HUDEP-2 (cell line): ENCODE results near the gene MKS1.

Experiments
- DNase-seq, 76 experiments: peaks; one replicate each; lab custom pipeline; 2025; ENCODE audit not compliant: unreplicated experiment in 76 of 76; lab: John Stamatoyannopoulos, UW

The MKS1 gene

DNA sequence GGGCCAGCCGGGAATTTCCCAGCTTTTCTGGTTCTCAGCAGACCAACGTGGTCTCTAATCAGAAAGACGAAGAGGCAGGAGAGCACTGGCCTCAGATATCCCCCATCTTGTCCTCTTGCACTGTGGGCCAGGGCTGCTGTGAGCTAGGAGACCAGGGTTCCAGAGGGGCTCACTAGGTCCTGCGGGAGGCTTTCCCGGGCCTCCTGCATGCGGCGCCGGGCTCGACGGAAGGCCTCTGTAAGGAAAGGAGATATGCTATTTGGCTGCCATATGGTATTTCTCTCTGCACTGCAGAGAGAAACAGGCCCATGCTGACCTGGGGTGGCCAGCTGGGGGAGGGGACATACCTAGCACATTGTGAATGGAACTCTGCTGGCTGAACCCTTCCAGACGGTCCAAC, 13.1 kb downstream of the MKS1 start:
- no peak for DNase-seq

GRCh38 chr17:58204796-58205195, 14.3 kb downstream of the MKS1 start:
- no peak for DNase-seq

GRCh38 chr17:58202859-58203258, 16.2 kb downstream of the MKS1 start:
- no peak for DNase-seq

DNA sequence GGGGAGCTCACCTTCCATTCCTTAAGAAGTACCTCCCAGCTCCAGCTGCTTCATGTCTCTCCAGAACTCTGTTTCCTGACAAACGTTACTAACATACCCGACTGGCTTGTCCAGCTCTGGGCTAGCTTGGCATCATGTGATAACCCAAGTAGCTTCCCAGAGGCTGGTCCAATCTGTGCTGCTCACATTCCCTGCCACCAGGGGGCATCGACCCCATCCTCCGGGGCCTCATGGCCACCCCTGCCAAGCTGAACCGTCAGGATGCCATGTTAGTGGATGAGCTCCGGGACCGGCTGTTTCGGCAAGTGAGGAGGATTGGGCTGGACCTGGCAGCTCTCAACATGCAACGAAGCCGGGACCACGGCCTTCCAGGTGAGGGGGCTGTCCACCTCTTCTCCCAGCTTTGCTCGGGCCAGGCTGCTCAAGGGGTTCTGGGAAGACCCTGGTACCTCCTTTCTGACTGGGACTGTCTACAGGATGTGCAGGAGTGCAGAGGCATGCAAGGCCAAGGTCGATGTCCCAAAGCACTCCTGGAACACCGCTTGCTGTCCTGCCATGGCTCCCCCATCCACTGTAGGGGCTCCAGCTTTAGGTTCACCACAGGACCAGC, 18.9 kb downstream of the MKS1 start:
- peak in 58 of 76 experiments; percentile 4 to 63 (median 37) for DNase-seq

DNA sequence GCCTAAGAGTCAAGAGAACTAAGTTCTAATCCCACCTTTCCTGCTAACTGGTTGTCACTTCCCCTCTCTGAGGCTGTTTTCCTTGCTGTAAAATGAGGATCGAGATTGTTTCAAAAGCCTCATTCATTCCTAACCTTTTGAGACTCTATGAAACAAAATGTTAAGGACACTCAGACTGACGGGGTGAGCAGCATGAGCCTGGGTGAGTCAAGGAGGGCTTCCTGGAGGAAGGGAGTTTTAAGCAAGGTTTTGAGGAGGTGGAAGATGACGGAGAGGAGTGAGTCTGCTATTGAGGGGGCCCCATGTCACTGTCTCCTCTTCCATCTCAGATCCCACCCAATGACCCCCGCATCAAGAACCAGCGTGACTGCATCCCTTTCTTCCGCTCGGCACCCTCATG, 22.4 kb downstream of the MKS1 start:
- no peak for DNase-seq

DNA sequence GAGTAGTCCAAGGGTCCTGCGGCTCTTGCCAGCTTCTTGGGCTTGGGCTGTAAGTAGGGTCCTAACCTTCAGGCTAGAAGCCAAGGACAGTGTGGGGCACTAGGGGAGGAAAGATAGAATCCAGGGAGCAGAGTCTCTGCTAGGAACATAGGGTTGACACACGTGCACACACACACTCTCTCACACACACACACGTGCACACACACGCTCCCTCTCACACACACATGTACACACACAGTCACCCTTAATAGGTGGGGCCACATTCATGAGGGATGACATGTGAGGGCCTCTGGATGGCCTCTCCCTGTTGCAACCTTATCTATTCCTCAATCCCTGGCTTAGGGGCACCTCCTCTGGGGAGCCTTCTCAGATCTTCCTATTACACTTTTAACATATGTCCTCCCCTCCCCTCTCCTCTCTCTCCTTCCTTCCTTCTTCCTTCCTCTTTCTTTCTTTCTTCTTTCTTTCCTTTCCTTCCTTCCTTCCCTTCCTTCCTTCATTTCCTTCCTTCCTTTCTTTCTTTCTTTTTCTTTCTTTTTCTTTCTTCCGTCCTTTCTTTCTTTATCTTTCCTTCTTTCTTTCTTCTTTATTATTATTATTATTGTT, 23.4 kb downstream of the MKS1 start:
- DNase-seq = peak in 5 of 76 experiments; percentile 5 to 15 (median 9)

- no peak for DNase-seq
These were observed 25.3 kb downstream of the MKS1 start for GRCh38 chr17:58193641-58194255.

DNA sequence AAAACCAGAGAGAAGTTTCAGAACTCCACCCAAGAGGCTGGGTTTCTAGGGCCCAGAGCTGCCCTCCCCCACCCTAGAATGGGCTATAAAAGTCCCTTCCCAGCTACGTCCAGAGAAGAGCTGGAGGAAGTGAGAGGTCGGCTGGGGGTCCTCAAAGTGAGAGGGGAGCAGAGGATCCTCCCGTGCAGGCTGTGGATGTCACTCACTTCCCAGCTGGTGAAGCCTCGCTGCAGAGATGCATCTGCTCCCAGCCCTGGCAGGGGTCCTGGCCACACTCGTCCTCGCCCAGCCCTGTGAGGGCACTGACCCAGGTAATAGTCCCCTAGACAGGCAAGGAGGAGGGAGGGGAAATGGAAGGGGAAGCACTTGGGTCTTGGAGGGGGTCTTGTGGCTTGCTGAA, 26.4 kb downstream of the MKS1 start, which contains the start of gene EPX:
TSS of gene EPX (plus strand) at position 115 of the 400 bp plus-strand sequence. CDS start at position 236, 121 bp downstream.
- no peak for DNase-seq

DNA sequence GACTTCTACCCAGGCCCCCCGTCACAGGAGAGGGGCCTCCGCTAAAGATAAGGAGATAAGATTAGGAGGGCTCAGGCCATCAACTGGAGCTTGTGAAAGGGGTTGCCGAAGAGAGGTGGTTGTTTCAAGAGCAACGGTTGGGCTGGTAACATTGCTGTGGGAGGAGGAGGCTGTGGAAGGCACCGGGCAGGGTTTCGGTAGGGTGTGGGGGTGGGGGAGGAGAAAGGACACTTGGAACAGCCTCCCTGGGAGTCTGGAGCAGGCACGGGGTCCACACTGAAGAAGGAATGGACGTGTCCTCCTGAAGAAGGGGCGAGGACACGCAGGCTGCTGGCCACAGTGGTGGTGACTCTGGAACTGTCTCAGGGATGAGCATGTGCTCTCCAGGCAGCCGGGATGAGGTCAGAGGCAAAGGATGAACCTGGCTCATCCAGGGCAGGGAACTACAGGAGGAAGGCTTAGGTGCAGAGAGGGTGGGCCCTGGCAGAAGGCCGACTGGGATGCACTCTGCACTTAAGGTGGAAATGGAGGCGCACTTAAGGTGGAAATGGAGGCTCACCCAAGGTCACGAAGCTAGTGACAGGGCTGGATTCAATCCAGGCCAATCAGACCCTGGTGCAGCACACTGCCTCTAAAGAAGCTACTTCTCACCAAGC, 27.7 kb downstream of the MKS1 start:
- DNase-seq = peak in 2 of 76 experiments; percentile 16 to 18

DNA sequence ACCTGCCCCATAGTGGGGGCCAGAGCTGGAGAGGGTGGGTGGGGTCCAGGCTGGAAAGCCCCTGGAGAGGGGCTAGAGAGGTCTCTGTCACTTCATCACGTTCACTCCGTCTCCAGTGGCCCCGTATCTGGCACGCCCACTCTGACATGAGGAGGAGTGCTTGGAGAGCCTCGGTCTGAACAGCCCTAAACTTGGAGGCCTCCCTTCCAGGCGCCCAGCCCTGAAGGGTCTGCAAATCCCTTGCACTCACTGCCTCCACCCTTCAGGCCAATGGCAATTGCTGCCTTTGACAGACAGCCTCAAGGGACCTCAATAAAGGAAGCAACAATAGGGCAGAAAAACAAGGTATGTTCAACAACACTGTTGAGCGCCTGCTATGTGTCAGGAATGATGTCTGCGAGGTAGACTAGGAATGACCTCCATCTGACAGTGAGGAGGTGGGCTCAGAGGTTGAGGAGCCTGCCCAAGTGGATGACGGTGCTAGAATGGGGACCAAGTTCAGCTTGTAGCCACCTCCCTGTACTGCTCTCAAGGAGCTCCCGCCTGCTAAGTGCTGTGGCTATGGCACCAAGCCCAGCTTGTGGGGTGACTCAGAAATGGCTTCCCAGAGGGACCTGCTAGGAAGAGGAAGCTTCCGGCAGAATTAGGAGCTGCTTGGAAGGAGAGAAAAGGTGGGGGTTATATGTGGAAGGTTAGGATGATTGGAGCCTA, 29.5 kb downstream of the MKS1 start:
- DNase-seq = peak in 68 of 76 experiments; percentile 6 to 86 (median 60)

- DNase-seq = no peak
These were observed 31.4 kb downstream of the MKS1 start for GRCh38 chr17:58187675-58188074.

DNA sequence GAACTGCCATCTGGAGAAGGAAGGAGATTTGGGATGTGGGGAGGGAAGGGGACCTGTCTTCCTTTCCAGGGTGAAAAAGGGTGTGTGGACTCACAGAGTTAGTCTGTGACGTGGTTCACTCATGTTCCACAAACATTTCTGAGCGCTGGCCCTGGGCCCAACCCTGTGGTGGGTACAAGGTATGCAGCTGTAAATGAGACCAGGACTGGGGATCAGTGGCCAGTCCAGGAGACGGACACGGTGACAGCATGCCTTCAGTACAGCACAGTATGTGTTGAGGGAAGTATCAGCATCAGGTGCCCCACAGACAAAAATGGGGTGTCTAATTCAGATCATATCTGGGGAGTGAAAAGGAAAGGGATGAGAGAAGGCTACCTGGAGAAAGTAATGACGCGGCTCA, 32.0 kb downstream of the MKS1 start:
- DNase-seq = no peak

DNA sequence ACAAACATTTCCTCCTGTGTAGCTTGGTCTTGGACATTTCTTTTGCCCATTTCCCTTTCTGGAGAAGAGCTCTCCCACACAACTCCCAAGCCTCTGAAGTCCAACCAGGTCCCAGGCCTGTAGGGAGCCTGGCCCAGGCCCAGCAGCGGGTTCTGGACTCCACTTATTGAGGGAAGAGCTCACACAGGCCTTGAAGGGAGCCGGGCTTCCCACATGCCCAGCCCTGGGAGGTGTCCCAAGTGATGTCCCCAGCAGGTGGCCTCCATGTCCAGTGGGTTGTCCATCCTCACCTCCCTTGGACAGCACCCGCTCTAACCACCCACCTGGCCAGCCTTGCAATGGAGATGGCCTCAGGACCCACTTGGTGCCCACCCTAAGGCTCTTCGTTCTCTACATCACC, 32.5 kb downstream of the MKS1 start:
- DNase-seq = no peak

DNA sequence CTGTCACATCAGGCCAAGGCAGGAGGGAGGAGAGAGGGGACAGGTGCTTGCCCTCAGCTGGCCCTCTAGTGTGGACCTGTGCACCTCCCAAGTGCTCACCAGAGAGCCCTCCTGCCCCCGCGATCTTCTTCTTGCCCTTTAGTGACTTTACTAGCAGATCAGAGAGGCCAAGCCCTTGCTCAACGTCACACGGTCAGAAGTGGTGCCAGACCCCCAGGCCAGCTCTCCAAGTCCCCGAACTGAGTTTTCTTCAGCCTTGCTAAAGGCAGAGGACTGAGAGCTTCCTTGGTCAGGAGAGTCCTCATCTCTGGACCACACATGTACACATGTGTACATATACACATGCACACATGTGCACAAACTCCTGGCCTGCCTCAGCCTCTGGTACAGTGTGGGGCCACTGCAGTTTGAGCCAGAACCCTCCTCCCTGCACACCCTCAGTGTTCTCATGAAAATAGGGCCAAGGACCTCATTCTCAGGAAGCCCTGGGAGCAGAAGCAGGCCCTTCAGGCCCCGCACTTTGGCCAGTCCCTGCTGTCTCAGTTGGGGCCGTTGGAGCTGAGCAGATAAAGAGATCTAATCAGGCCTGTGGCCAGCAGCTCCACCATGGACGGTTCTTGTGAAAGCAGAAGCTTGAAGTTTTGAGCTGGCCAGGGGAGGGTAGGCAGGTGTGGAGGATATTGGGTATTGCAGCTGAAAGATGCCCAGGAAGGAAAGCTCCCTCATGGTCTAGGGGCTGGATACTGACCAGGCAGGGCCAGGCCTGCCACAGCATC, 33.9 kb downstream of the MKS1 start:
- DNase-seq = peak in 26 of 76 experiments; percentile 4 to 52 (median 16)

- DNase-seq = no peak
These were observed 34.6 kb downstream of the MKS1 start for GRCh38 chr17:58184308-58184985.

- DNase-seq = no peak
These were observed 35.5 kb downstream of the MKS1 start for GRCh38 chr17:58183514-58183913.

GRCh38 chr17:58181796-58182195, 37.3 kb downstream of the MKS1 start:
- no peak for DNase-seq

DNA sequence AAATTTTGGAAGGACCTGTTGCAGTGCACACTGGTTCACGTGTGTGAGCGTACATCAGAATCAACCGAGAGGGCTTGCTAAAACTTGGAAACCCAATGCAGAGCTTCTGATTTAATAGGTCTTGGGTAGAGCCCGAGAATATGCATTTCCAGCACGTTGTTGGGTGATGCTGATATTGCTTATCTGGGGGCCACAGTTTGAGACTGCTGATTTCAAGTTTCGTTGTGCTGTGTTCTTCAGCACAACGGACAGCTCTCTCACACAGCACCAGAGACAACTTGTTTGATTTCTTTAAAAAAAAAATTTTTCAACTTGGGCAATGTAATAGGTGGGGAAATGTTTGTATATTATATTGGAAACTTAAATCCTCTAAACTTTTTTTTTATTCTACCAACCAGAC, 42.9 kb downstream of the MKS1 start:
- peak in 1 of 76 experiments; percentile 19 for DNase-seq

- DNase-seq = no peak
These were observed 44.2 kb downstream of the MKS1 start for GRCh38 chr17:58174871-58175270.
